GM12872 (cell line): ENCODE measurements around the gene CDKL5.

Source experiments
- TF ChIP-seq, protein P1 (sequence below): IDR thresholded peaks from 3 replicates; pipeline ENCODE4 v1.5.1; 2011; ENCODE audit warnings: low read depth, mild to moderate bottlenecking, low read length, moderate library complexity; ENCODE audit not compliant: insufficient read depth

Gene CDKL5

DNA sequence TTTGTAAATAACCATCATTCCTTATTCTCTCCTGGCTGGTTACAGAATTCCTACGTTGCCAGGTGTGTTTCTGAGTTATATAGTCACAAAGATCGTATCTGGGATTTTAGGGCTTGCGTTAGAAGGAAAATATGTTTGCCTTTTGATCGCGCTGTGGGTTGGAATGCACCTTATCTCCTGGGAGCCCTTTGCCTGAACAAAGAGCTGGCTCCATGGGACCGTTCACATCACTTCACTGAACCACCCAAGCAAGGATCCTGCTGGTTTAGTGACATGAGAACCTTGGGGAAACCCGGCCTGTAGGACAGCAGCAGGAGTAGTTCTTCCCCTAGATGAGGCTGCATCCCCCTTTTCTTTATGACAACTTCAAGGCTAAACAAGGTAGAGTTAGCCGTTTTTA, 194.9 kb downstream of the CDKL5 start:
- TF ChIP-seq, protein P1, sequence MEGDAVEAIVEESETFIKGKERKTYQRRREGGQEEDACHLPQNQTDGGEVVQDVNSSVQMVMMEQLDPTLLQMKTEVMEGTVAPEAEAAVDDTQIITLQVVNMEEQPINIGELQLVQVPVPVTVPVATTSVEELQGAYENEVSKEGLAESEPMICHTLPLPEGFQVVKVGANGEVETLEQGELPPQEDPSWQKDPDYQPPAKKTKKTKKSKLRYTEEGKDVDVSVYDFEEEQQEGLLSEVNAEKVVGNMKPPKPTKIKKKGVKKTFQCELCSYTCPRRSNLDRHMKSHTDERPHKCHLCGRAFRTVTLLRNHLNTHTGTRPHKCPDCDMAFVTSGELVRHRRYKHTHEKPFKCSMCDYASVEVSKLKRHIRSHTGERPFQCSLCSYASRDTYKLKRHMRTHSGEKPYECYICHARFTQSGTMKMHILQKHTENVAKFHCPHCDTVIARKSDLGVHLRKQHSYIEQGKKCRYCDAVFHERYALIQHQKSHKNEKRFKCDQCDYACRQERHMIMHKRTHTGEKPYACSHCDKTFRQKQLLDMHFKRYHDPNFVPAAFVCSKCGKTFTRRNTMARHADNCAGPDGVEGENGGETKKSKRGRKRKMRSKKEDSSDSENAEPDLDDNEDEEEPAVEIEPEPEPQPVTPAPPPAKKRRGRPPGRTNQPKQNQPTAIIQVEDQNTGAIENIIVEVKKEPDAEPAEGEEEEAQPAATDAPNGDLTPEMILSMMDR: no peak

DNA sequence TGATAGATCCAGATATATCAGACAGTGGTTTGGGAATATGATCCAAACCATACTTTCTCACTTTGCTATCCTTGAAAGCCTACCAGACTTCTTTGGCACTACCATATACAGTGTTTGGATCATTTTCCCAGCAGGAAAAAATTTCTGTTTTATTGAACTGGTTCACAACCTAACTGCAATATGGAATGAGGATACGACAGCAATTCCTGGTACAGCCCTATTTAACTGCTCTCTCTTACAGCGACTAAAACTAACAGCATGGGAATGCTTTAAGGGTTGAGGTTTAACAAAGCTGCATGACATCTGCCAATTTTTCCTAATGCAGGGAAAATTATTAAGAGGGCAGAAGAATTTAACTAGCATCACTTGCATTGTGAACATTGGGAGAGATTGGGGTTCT, 199.2 kb downstream of the CDKL5 start:
- TF ChIP-seq, protein P1: no peak

DNA sequence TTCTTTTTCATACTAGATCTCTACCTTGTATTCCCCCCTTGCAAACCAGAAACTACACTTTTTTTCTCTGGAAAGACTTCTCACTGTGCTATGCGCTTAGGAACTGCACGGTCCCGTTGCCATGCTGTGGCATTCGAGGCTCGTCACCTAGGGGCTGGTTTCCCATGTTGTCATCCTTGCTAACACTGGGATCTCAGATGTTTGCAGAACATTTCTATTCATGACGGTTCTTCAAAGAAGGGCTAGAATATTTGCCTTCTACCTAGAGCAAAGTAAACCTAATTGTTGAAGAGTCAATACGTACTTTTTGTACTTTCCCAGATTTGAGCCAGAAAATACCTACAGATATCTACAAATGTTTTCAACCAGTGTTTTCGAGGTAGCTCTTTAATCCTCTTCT, 205.5 kb downstream of the CDKL5 start:
- TF ChIP-seq, protein P1: no peak

DNA sequence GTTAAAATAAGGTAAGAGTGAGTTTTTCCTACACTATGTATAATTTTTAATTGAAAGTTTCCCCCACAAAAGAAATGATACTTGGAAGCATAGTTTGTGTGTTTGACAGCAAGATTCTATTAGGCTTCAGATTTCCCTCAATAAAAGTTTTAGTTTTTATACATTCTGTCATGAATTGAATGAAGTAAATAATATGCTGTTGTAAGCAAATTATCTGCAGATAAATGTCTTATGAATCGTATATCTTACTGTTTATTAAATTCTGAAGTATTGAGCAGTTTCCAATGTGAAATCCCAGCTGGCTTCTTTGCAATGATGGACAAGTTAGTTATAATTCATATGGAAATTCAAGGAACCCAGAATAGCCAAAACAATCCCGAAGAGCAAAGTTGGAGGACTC, 213.0 kb downstream of the CDKL5 start:
- TF ChIP-seq, protein P1: no peak

DNA sequence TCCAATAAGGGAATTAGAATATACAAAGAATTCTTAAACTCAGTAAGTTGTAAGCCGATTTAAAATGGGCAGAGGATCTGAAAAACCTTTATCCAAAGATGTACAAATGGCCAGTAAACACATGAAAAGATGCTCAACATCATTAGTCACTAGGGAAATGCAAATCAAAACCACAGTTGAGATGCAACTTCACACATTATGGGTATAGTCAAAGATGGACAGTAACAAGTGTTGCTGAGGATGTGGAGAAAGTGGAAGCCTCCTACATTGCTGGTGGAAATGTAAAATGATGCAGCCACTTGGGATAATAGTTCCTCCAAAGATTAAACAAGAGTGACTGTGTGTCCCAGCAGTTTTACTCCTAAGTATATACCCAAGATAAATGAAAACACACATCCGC, 213.9 kb downstream of the CDKL5 start:
- TF ChIP-seq, protein P1: no peak

DNA sequence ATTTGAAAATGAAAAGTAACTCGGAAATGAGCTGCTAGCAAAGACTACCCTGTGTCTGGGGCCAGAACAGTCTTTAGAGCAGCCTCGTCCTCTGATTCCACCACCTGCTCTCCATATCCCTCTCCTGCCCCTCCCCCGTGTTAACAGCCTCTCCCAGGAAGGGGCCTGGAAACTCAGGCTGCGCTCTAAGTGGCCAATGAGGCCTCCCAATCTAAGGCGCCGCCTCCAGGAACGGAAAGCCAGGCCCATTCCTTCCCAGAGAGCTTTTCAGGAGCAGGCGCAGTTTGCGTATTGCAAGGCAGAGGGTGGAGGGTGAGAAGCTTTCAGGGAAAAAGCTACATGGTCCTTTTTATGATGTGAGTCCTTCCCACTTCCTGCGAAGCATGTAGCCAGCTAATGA, 215.3 kb downstream of the CDKL5 start:
- TF ChIP-seq, protein P1: no peak

DNA sequence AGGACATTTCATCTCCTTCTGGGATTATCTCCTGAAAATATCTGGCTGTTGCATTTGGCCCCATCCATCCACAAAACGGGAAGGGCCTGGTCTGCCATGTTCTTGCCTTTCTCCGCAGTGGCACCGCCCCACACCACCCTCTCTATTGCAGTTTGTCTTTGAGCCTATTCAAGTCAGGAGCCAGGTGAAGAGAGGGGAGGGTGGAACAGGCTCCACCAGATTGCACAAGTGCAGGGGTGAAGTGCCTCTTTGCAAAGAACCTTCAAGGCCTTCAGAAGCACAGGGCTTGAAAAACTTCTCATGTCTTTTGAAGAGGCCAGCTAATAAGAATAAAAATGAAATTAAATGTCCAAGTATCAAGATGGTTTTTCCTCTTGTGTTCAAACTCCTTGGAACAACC, 217.8 kb downstream of the CDKL5 start:
- TF ChIP-seq, protein P1: no peak

DNA sequence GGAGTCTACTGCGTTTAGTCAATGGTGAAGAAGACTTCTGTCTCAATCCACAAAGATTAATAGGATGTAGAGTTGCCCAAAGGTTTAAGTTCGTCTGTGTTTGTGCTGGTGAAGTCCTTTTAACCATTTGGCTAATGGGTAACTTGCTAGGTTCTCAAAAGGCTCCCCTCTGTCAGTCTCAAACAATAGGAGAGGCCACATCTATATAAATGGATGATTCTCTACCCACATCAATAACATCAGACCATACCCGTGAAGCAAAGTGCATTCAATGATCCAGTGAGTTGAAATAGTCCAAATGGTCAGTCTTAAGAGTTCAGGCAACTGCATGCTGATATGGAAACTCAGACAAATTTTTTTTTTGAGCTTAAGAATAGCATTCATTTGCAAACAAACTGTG, 218.4 kb downstream of the CDKL5 start:
- TF ChIP-seq, protein P1: no peak
